ENCODE data around the gene PLSCR5.

DNA sequence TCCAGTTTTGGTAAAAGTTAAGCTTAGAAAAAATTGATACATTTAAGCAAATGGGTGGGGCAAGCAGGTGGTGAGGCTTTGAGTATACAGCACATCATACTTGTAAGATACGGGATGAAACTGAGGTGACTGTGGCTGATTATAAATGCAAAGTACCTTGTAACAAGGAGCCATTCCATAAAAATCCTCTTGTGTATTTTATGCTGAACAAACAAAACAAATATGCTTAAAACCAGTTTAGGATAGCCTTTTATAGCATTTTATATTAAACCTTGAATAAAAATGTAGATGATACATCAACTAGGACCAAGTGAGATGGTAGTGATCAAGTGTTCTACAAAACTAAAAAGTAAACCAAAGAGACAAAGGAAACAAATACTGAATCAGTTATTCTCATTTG lies 64.2 kb downstream of the PLSCR5 start:
- no peak for TF ChIP-seq EZH2 (IDR thresholded peaks at IDR 0.05; ENCODE audit: low read depth)
- TF ChIP-seq, protein P1, sequence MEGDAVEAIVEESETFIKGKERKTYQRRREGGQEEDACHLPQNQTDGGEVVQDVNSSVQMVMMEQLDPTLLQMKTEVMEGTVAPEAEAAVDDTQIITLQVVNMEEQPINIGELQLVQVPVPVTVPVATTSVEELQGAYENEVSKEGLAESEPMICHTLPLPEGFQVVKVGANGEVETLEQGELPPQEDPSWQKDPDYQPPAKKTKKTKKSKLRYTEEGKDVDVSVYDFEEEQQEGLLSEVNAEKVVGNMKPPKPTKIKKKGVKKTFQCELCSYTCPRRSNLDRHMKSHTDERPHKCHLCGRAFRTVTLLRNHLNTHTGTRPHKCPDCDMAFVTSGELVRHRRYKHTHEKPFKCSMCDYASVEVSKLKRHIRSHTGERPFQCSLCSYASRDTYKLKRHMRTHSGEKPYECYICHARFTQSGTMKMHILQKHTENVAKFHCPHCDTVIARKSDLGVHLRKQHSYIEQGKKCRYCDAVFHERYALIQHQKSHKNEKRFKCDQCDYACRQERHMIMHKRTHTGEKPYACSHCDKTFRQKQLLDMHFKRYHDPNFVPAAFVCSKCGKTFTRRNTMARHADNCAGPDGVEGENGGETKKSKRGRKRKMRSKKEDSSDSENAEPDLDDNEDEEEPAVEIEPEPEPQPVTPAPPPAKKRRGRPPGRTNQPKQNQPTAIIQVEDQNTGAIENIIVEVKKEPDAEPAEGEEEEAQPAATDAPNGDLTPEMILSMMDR (conservative IDR thresholded peaks at IDR 0.05), result no peak
